ENCODE data around the gene SPA17.

SPA17 gene

DNA sequence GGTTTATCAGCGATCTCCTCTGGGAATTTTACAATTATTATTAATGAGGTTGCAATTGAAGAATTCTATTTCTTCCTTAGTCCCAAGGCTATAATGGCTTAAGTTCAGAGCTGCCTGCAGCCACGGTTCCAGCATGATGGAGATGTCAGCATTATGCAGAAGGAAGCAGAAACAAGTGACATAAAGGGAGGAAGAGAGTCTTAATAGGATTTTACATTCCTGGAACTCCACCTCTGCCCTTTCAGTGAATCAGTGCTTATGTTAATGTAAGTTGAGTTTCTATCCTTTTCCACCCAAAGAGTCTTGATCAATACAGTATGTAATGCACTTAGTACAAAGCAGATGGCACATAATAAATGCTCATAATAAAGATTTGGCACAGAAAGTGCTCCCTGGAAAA, 54.4 kb downstream of the SPA17 start:
- Histone ChIP-seq H3K36me3 (ENCODE audit: insufficient read depth, low read depth, low read length) (no peaks in the 10 kb centered on the region), H3K27me3 (ENCODE audit: insufficient read depth, low read length) (peaks cover 37% of the 10 kb centered on the region), H3K4me3 (ENCODE audit: low read length) (no peak overlapping the region), H3K4me1 (ENCODE audit: insufficient read depth, low read length) (peaks cover 14% of the 10 kb centered on the region; the same call in 1 of the 2 replicates), H3K27ac (ENCODE audit: low read length) (no peak overlapping the region), H3K9me3 (ENCODE audit: insufficient read depth, low read depth, low read length) (no peaks in the 10 kb centered on the region), H3K9ac (ENCODE audit: low read depth, low read length) (no peak overlapping the region)

DNA sequence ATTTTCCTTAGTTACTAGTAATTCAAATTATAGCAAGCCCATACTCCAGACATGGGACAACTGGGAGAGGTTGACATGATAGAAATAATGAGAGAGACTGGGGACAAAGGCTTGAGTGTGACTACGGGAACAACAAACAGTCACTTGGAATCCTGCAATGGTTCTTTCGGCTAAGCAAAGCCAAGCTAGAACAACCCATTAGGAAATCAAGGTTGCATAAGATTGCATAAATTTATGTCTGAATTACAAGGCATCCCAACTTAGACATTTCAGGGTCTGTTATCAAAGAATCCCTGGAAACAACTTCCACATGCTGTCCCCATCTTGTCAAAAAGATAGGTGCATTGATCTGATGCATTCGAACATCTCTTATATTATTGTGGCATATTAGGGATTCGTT, 55.9 kb downstream of the SPA17 start:
- no peaks in the 10 kb centered on the region for H3K36me3 ChIP-seq (ENCODE audit: insufficient read depth, low read depth, low read length)
- H3K9ac ChIP-seq (ENCODE audit: low read depth, low read length) = no peak overlapping the region
- H3K4me3 ChIP-seq (ENCODE audit: low read length) = no peak overlapping the region
- H3K27me3 ChIP-seq (ENCODE audit: insufficient read depth, low read length) = peaks cover 24% of the 10 kb centered on the region
- H3K27ac ChIP-seq (ENCODE audit: low read length) = no peak overlapping the region
- peaks cover 14% of the 10 kb centered on the region; the same call in 1 of the 2 replicates for H3K4me1 ChIP-seq (ENCODE audit: insufficient read depth, low read length)
- no peaks in the 10 kb centered on the region for H3K9me3 ChIP-seq (ENCODE audit: insufficient read depth, low read depth, low read length)

DNA sequence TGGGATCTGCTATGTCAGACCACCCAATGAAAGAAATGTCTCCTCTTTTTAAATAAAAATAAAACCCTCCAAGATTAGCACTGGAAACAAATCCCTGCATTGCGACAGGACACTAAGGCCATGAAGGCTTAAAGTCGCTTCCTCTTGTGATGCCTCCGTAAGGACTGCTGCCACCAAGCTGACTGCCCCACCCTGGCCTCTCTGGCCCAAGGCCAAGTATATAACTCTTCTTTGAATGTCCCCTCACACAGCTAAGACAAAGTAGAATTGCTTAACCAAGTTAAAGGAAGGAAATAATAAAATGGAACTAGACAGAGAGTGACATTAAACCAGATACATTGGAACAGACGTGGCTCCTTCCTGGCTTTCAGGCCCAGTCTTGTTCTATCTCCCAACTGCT, 58.5 kb downstream of the SPA17 start:
- Histone ChIP-seq H3K9ac (ENCODE audit: low read depth, low read length) (no peak overlapping the region), H3K36me3 (ENCODE audit: insufficient read depth, low read depth, low read length) (no peaks in the 10 kb centered on the region), H3K27me3 (ENCODE audit: insufficient read depth, low read length) (peaks cover 28% of the 10 kb centered on the region), H3K4me3 (ENCODE audit: low read length) (no peak overlapping the region), H3K4me1 (ENCODE audit: insufficient read depth, low read length) (no peaks in the 10 kb centered on the region), H3K9me3 (ENCODE audit: insufficient read depth, low read depth, low read length) (no peaks in the 10 kb centered on the region), H3K27ac (ENCODE audit: low read length) (no peak overlapping the region)

DNA sequence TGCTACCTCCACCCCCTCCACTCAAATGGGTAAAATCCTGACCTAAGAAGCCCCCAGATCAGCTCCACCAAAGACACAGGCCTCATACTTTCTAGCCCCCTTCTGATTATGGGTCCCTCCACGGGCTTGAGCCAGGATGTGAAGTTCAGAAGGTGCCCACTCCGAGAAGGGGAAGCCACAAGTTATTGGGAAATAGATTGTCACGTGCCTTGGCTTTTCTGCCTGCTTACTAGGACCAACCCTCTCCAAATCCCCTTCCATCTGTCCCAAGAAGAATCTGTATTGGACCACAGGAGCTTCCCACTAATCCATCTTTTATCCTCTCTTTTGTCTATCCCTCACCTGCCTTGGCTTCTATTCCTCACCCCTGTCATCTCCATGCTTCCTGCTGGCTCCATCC, 63.0 kb downstream of the SPA17 start:
- Histone ChIP-seq H3K27ac (ENCODE audit: low read length) (no peak overlapping the region), H3K27me3 (ENCODE audit: insufficient read depth, low read length) (peaks cover 71% of the 10 kb centered on the region)

DNA sequence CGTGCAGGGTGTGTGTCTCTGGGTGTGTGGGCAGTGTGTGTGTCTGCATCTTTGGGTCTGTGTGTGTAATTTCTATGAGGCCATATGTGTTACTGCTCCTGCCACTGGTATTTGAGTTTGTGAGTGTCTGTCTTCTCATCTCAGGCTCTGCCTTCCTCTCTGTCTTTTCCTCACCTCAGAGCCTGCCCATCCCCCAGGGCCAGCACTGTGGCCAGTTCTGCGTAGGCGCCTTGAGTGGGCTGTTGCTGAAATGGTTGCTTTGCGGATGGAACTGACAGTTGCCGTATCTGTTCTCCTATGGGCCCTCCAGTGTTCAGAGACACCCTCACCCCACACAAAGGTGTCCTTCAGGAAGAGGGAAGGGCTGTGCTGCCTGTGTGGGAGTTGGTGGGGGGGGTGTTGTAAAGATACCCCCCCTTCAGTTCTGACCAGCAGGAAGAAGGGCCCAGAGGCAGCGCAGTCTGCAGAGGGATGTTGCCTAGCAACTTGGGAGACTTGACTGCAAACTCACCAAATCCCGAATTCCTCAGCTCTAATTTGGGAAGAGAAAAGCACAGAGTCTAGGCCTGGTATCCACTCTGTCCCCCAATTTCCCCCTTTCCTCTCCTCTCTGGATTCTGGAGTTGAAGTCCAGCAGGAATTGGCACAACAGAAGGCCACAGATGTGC, 64.1 kb downstream of the SPA17 start:
- Histone ChIP-seq H3K9me3 (ENCODE audit: insufficient read depth, low read depth, low read length) (peaks cover 2% of the 10 kb centered on the region; the same call in 1 of the 2 replicates), H3K4me3 (ENCODE audit: low read length) (no peak overlapping the region), H3K9ac (ENCODE audit: low read depth, low read length) (no peak overlapping the region), H3K4me1 (ENCODE audit: insufficient read depth, low read length) (no peaks in the 10 kb centered on the region), H3K36me3 (ENCODE audit: insufficient read depth, low read depth, low read length) (no peaks in the 10 kb centered on the region), H3K27ac (ENCODE audit: low read length) (no peak overlapping the region), H3K27me3 (ENCODE audit: insufficient read depth, low read length) (peaks cover 82% of the 10 kb centered on the region)

More for the DNA sequence above, 63.0 kb downstream of the SPA17 start:
- H3K9ac ChIP-seq (ENCODE audit: low read depth, low read length) = no peak overlapping the region
- no peak overlapping the region for H3K4me3 ChIP-seq (ENCODE audit: low read length)
- H3K36me3 ChIP-seq (ENCODE audit: insufficient read depth, low read depth, low read length) = no peaks in the 10 kb centered on the region
- H3K9me3 ChIP-seq (ENCODE audit: insufficient read depth, low read depth, low read length) = no peaks in the 10 kb centered on the region
- H3K4me1 ChIP-seq (ENCODE audit: insufficient read depth, low read length) = no peaks in the 10 kb centered on the region

DNA sequence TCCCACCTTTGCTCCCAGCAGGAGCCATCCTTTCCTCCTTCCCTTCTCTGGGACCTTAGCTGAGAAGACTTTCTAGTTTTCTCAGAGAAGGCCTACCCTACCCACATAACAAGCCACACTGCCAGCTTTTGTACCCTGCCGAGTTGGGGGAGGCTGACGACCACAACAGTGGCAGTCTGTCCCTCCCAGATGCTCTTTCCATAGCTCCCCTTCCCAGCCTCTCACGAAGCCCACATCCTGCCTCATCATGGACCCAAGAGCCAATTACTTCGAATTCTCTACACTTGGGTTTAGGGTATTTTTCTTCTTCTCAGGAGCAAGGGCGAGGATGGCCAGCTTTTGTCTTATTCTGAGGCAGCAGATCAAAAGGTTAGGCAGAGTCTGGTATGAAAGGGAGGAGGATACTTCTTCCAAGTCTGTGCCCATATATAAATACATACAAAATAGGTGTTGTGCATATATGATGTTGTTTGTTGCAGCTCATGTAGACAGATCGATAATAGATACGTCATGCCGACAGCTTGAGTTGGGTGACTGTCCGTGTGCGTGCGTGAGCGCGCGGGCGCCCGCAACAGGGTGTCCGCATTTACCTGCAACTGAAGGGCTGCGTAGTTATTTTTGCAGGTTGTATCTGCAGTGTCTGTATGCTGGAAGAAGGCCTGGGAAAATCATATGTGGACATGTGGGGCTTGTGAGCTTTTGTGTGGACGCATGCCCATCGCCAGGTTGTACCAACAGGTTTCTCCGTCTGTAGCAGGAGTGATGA, 65.2 kb downstream of the SPA17 start:
- Histone ChIP-seq H3K4me1 (ENCODE audit: insufficient read depth, low read length) (no peaks in the 10 kb centered on the region), H3K27ac (ENCODE audit: low read length) (no peak overlapping the region), H3K9me3 (ENCODE audit: insufficient read depth, low read depth, low read length) (peaks cover 5% of the 10 kb centered on the region; the same call in 1 of the 2 replicates), H3K36me3 (ENCODE audit: insufficient read depth, low read depth, low read length) (no peaks in the 10 kb centered on the region), H3K9ac (ENCODE audit: low read depth, low read length) (0 out of 2 replicates have a peak overlapping the region, but pooled peaks have one; percentile 31), H3K4me3 (ENCODE audit: low read length) (peak overlapping the region; percentile 78), H3K27me3 (ENCODE audit: insufficient read depth, low read length) (peaks cover 93% of the 10 kb centered on the region)

DNA sequence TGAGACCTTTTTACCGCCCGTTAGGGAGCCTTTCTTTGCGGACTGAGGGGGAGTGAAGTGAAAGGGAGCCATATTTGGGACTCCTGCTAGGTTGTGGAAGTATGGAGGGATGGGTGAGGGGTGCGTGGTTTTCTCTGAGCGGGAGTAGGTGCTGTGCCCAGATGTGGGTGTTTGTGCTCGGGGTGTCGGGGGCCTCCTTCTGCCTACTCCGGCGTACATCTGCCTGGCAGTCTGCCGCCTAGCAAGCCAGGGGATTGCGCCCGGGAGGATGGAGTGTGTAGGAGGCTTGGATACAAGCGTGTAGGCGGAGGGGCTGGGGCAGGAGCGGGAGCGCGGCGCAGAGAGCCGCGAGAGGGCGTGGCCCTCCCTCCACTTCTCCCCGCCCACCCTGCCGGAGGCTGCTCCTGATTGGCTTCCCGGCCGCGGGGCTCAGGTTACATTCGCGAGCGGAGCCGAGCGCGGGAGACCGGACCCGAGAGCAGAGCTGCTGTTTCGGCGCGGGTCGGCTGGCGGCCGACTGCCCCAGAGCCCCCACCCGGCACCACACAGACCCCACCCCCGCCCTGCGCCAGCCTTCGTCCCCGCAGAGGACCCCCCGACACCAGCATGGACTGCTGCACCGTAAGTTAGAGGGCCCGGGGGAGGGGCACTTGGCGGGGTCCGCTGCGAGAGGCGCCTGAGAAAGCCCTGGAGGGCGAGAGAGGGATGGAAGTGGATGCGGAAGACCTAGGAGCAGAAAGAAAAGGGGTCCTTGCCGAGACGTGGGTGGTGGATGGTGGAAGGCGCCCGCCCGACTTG, 66.0 kb downstream of the SPA17 start, which contains the start of gene NRGN:
Gene NRGN (plus strand): TSS at position 464 of the 798 bp plus-strand sequence. CDS start 143 bp downstream, at position 607.
- no peak within 1 kb of the TSS for H3K27ac ChIP-seq (ENCODE audit: low read length)
- H3K27me3 ChIP-seq (ENCODE audit: insufficient read depth, low read length) = peaks cover 98% of the 10 kb centered on the region
- H3K9ac ChIP-seq (ENCODE audit: low read depth, low read length) = peak within 1 kb of the TSS; percentile 31; the same call in 1 of the 2 replicates

DNA sequence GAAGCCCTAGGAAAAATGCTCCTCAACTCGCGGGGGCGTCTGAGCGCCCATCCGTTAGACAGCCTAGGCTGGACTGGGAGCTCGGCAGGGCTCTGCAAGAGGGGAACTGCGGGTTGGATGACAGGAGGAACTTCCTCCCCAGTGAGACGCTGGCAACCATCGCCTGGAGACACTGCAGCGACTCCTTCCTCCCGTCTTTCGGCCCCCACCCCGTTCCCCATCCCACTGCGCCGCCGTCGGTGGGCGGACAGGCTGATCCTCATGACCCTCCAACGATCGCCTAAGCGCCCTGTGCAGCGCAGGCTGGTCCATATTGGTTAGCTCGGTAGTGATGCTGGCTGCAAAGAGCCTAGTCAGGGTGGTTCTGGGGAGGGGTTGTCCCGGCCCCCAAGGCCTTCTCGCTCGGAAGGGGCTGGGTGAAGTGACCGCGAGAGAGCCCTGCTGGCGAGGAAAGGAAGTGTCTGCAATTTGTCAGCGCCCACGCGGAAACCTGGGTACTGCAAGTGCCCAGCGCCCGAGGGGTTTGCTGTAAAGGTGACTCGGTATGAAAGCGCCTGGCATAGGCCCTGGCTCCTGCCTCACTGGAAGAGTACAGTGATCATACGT, 66.7 kb downstream of the SPA17 start:
- no peak overlapping the region for H3K27ac ChIP-seq (ENCODE audit: low read length)
- H3K36me3 ChIP-seq (ENCODE audit: insufficient read depth, low read depth, low read length) = no peaks in the 10 kb centered on the region
- H3K9ac ChIP-seq (ENCODE audit: low read depth, low read length) = no peak overlapping the region
- H3K9me3 ChIP-seq (ENCODE audit: insufficient read depth, low read depth, low read length) = peaks cover 5% of the 10 kb centered on the region; the same call in 1 of the 2 replicates
- H3K4me3 ChIP-seq (ENCODE audit: low read length) = peak overlapping the region; percentile 74
- H3K4me1 ChIP-seq (ENCODE audit: insufficient read depth, low read length) = no peaks in the 10 kb centered on the region
- H3K27me3 ChIP-seq (ENCODE audit: insufficient read depth, low read length) = peaks cover 98% of the 10 kb centered on the region

More for the DNA sequence above, 66.0 kb downstream of the SPA17 start, which contains the start of gene NRGN:
- Histone ChIP-seq H3K4me3 (ENCODE audit: low read length) (peak within 1 kb of the TSS; percentile 78), H3K9me3 (ENCODE audit: insufficient read depth, low read depth, low read length) (peaks cover 5% of the 10 kb centered on the region; the same call in 1 of the 2 replicates), H3K36me3 (ENCODE audit: insufficient read depth, low read depth, low read length) (no peaks in the 10 kb centered on the region), H3K4me1 (ENCODE audit: insufficient read depth, low read length) (no peaks in the 10 kb centered on the region)

DNA sequence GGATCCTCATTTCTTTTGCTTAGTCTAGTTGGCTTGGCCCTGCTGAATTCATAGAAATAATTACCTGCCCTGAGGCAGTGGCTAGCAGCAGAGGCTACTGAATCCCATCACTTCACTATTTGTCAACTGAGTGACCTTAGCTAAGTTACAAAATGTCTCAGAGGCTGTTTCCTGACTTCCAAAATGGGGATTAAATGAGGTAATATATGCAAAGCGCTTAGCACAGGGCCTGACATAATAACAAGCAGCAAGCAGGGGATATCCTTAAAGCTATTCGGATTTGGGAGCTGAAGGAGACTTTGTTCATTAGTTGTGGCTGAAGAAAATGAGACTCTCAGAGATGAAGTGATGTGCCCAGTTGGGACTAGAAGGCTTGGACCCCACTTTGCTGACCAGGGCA, 68.9 kb downstream of the SPA17 start:
- H3K4me3 ChIP-seq (ENCODE audit: low read length) = no peak overlapping the region
- H3K27ac ChIP-seq (ENCODE audit: low read length) = no peak overlapping the region
- H3K9ac ChIP-seq (ENCODE audit: low read depth, low read length) = no peak overlapping the region
- H3K27me3 ChIP-seq (ENCODE audit: insufficient read depth, low read length) = peaks cover 98% of the 10 kb centered on the region
- no peaks in the 10 kb centered on the region for H3K36me3 ChIP-seq (ENCODE audit: insufficient read depth, low read depth, low read length)
- H3K9me3 ChIP-seq (ENCODE audit: insufficient read depth, low read depth, low read length) = peaks cover 5% of the 10 kb centered on the region; the same call in 1 of the 2 replicates
- peaks cover 6% of the 10 kb centered on the region; the same call in 1 of the 2 replicates for H3K4me1 ChIP-seq (ENCODE audit: insufficient read depth, low read length)

DNA sequence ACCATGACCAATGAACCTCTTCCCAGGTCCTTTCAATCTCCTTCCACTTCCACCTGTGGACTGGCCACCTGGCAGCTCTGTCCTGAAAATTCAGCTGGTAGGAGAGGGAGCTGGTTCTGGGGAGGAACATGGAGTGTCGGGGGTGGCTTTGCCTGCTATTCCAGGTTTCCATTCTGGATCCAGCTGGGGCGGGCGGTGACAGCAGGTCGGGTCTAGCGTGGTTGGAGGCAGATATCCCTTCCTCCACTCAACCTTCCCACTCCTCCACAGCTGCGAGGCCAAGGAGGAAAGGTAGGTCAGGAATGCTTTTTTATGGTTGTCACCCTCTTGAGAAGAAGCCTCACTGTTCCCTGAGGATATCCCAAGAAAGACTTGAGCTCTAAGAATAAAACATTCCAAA, 69.3 kb downstream of the SPA17 start:
- H3K9me3 ChIP-seq (ENCODE audit: insufficient read depth, low read depth, low read length) = peaks cover 5% of the 10 kb centered on the region; the same call in 1 of the 2 replicates
- H3K4me1 ChIP-seq (ENCODE audit: insufficient read depth, low read length) = peaks cover 6% of the 10 kb centered on the region; the same call in 1 of the 2 replicates
- H3K4me3 ChIP-seq (ENCODE audit: low read length) = no peak overlapping the region
- H3K9ac ChIP-seq (ENCODE audit: low read depth, low read length) = no peak overlapping the region
- H3K27ac ChIP-seq (ENCODE audit: low read length) = no peak overlapping the region
- no peaks in the 10 kb centered on the region for H3K36me3 ChIP-seq (ENCODE audit: insufficient read depth, low read depth, low read length)
- peaks cover 98% of the 10 kb centered on the region for H3K27me3 ChIP-seq (ENCODE audit: insufficient read depth, low read length)

Measured in iPS-20b (cell line).